ENCODE data around the gene CRIP1.
A peak's percentile ranks its signal among the peaks of the same experiment; 100 is the strongest.

The CRIP1 gene

DNA sequence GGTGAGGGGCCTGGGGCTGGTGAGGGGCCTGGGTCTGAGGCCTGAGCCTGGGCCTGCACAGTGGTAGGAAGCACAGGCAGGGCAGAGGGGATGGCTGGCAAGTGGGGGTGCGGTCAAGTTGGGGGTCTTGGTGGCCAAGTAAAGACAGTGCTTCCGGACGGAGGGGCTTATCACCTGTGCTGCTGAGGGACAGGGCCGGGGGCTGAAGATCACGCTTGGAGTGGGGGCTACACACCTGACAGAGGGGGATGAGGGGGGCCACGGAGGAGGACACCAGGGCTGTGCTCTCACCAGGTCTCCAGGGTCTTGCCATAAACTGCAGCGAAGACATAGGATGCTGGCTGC lies 16.6 kb downstream of the CRIP1 start:
- no peak for DNase-seq (ENCODE audit: insufficient read length, low spot score)

GRCh38 chr14:105503935-105504692 lies 17.4 kb downstream of the CRIP1 start:
- no peak for FAIRE-seq
- DNase-seq (ENCODE audit: insufficient read length, low spot score): no peak

More for the DNA sequence above, 16.6 kb downstream of the CRIP1 start:
- FAIRE-seq: no peak

DNA sequence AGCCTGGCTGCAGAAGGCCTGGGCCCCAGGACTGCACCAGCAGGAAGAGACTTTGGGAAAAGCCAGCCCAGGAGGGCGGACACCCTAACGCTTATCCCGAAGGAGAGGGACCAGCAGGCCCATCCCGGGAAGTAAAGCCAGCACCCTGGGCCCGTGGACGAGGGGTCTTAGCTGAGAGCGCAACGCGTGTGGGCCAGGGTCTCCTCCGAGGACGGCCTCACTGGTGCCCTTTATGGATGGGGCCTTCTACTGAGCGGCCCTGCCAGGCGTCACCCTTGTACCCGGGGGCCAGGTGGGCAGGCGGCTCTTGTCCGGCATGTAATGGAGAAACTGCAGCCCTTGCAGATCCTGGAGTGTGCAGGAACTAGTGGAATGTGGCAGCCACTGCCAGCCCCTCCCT lies 18.4 kb downstream of the CRIP1 start:
- FAIRE-seq: no peak

GRCh38 chr14:105507247-105507646 lies 20.6 kb downstream of the CRIP1 start:
- DNase-seq (ENCODE audit: insufficient read length, low spot score): no peak

More for the DNA sequence above, 18.4 kb downstream of the CRIP1 start:
- DNase-seq (ENCODE audit: insufficient read length, low spot score): no peak

GRCh38 chr14:105508069-105508468 lies 21.4 kb downstream of the CRIP1 start:
- DNase-seq (ENCODE audit: insufficient read length, low spot score): no peak
- no peak for FAIRE-seq

More at GRCh38 chr14:105507247-105507646, 20.6 kb downstream of the CRIP1 start:
- no peak for FAIRE-seq

GRCh38 chr14:105508601-105509000 lies 21.9 kb downstream of the CRIP1 start:
- DNase-seq (ENCODE audit: insufficient read length, low spot score): no peak
- FAIRE-seq: no peak

DNA sequence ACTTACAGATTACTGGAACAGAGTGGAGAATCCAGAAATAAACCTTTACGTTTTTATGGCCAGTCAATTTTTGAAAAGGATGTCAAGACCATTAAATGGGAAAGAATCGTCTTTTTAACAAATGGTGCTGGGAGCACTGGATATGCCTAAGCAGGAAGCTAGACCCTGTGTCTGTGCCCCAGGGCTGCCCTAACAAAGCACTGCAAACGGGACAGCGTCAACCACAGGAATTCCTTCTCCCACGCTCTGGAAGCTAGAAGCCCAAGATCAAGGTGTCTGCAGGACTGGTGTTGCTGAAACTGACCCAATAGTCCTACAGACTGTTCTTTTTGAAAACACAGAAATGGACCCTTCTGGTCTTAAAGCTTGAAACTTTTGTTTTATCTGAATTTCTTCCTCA lies 30.4 kb downstream of the CRIP1 start:
- FAIRE-seq (no peak), DNase-seq (ENCODE audit: insufficient read length, low spot score) (no peak)

- FAIRE-seq (no peak), DNase-seq (ENCODE audit: insufficient read length, low spot score) (no peak)
Observed at GRCh38 chr14:105519946-105520698, 33.4 kb downstream of the CRIP1 start.

DNA sequence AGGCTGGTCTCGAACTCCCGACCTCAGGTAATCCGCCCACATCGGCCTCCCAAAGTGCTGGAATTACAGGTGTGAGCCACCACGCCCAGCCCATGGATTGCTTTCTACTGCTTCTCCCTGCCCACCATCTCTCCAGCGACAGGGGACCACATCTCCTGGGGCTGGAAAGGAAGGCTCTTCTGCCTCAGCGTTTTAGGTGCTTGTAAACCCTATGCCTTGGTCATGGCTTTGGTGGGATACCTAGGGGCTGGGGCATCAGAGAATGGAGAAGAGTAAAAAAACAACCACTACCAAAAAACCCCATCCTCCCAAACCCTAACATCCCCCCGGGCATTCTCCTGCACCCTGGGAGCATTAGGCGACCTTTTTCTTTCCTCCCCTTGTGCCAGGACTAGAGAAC lies 38.6 kb downstream of the CRIP1 start:
- FAIRE-seq (no peak), DNase-seq (ENCODE audit: insufficient read length, low spot score) (no peak)

GRCh38 chr14:105525861-105526775 lies 39.4 kb downstream of the CRIP1 start, which contains the start of gene TMEM121:
Gene TMEM121 (plus strand): TSS chr14:105526583. CDS start chr14:105528835, 2,252 bp downstream.
- FAIRE-seq (no peak), DNase-seq (ENCODE audit: insufficient read length, low spot score) (no peak)

- DNase-seq (ENCODE audit: insufficient read length, low spot score) (no peak), FAIRE-seq (no peak)
Observed at GRCh38 chr14:105526776-105527380, 40.2 kb downstream of the CRIP1 start.

DNA sequence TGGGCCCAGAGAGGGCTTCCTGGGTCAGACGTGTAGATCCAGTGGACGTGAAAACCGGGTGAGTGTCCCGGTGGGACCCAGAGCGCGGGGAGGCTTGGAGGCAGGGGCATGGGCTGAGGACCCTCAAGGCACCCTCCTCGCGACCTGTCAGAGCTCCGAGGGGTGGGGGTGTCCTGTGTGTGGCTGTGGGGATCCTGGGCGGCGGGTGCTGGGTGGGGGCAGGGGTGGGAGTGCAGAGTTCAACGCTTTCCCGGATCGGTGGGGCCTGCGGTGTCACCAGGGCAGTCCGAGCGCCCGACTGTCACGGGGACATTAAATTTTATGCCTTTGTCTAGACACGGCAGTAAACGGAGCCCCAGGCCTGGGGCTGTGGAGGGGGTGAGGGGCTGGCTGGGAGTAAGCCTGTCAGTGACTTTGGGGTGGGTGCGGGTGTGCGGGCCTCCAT lies 40.7 kb downstream of the CRIP1 start:
- no peak for DNase-seq (ENCODE audit: insufficient read length, low spot score)

DNA sequence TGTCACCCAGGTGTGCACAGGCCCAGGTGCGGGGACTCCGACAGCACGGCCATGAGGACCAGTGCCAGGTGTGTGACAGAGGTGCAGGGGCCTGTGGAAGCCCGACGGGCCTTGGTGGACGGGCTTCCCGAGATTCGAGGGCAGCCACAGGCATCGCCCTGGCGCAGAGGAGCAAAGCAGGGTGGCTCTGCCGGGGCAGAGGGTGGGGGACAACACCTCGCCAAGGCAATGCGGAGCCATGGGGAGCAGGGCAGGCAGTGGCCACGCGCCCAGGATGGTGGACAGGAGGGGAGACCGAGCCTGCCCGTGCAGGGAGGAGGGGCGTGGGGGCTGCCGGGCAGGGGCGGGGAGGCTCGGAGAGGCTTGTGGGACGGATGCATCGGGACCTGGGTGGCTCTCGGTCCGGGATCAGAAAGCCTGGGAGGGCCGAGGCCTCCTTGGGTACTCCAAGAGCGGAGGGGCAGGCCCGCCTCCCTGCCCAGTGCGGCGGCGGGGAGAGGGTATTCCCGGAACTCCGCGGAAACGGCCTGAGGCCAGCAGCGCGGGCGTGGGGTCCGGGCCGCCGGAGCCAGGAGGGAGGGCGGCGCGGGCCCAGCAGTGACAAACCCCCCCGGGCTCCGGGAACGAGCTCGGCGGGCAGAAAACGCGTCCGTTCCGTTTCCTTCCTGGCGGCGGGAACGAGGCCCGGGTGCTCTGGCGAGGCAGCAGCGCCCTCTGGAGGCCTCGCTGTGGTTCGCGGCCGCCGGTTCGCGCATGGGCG lies 41.3 kb downstream of the CRIP1 start:
- DNase-seq (ENCODE audit: insufficient read length, low spot score): peak; percentile 99

More for the DNA sequence above, 40.7 kb downstream of the CRIP1 start:
- FAIRE-seq: no peak

DNA sequence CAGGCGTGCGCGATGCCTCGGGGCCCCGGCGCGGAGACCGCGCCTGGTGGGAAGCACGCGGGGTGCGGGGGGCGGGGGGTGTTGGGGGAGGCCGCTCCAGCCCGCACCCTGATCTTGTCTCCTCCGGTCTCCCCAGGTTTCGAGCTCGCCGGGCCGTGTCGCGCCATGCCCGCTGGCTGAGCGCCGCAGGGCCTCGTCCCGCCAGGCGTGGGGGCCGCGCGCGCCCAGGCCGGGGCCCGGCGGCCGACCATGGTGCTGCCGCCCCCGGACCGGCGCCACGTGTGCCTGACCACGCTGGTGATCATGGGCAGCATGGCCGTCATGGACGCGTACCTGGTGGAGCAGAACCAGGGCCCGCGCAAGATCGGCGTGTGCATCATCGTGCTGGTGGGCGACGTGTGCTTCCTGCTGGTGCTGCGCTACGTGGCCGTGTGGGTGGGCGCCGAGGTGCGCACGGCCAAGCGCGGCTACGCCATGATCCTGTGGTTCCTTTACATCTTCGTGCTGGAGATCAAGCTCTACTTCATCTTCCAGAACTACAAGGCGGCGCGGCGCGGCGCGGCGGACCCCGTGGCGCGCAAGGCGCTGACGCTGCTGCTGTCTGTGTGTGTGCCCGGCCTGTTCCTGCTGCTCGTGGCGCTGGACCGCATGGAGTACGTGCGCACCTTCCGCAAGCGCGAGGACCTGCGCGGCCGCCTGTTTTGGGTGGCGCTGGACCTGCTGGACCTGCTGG lies 42.1 kb downstream of the CRIP1 start:
- DNase-seq (ENCODE audit: insufficient read length, low spot score): no peak

More for the DNA sequence above, 41.3 kb downstream of the CRIP1 start:
- FAIRE-seq: peak; percentile 52

GRCh38 chr14:105529319-105529568 lies 42.6 kb downstream of the CRIP1 start:
- FAIRE-seq (no peak), DNase-seq (ENCODE audit: insufficient read length, low spot score) (no peak)

More for the DNA sequence above, 42.1 kb downstream of the CRIP1 start:
- no peak for FAIRE-seq

DNA sequence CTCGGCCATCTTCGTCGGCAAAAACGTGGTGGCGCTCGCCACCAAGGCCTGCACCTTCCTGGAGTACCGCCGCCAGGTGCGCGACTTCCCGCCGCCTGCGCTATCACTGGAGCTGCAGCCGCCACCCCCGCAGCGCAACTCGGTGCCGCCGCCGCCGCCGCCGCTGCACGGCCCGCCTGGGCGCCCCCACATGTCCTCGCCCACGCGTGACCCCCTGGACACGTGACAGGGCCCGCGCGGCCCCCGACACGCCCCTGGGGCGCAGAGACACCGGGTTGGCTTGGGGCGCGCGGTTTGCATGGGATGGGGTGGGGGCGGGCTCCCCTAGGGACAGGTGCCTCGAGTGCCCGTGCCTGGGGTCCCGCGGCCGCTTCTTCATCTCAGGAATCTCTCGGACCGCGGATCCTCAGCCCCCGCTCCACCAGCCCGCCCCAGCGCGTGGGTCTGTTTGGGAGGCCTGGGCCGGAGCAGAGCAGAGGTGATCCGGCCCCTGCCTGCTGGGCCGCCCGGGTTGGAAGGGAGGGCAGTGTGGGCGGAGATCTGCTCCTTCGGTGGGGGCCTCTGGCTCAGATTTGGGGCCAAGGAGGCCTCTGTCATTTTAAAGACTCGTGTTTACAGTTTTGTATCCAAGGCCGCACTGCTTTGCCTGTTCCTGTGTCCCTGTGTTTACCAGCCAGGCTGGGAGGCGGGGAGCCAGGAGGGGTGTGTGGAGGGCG lies 43.0 kb downstream of the CRIP1 start:
- FAIRE-seq: no peak
- DNase-seq (ENCODE audit: insufficient read length, low spot score): no peak

DNA sequence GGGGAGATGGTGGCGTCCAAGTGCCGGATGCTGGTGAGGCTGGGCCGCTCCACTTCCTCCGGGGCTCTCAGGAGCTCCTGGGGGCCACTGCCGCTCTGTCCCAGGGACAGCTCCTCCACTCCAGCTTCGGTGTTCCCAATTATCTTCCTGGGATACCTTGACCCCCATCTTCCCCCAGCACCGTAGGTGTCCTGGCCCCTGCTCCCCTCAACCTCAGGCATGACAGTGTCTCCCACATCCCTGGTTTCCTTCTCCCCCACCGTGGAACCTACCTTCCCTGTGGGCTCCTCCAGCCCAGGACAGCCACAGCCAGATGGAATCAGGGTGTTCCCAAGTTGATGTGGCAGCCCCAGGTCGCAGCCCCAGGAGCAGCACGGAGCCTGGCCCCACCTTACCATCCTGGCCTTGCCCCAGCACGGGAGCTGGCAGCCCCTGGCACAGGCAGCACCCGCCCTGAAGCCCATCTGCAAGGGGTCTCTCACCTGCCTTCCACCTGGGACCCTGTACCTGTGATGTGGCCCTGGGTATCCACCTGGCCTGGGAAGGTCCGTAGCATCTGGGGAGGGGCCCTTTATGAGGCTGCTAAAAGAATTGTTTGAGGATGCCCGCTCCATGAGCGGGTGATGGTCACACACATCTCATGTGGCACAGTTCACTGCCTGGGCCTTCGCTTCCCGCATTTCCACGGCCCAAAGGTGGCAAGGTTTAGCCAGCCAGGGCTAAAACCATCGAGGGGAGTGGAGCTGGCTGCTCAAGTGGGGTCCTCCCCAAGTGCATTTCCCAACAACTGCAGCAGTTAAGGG lies 43.8 kb downstream of the CRIP1 start:
- FAIRE-seq (no peak), DNase-seq (ENCODE audit: insufficient read length, low spot score) (no peak)
